Gastroesophageal sphincter (tissue), 4 donors: ENCODE results near the gene HUNK. TPM values are rescaled to one million over a fixed set of nuclear protein-coding genes. Genes with fewer than 3 reads are reported as not detected.

Source experiments
- ATAC-seq: fragments of 150-250 bp; one replicate; pipeline ENCODE4 v1.9.1; 2016; ENCODE audit warnings: mild to moderate bottlenecking, moderate library complexity
- H3K27ac ChIP-seq, 4 donors: fragments of 200-600 bp; sonication (generic) in 3 of 4; 1 replicate in 3 of 4; 2 replicates in 1 of 4; pipeline ENCODE4 v1.5.1; 2016 to 2019
- H3K27me3 ChIP-seq: fragments of 200-600 bp; sonication (generic); one replicate; pipeline ENCODE4 v1.5.1; 2019
- H3K36me3 ChIP-seq, 2 donors: fragments of 200-600 bp; sonication (generic); one replicate each; pipeline ENCODE4 v1.5.1; 2019; ENCODE audit warnings: control low read depth in 1 of 2
- H3K4me1 ChIP-seq, 3 donors: fragments of 200-600 bp; sonication (generic); 1 replicate in 2 of 3; 2 replicates in 1 of 3; pipeline ENCODE4 v1.5.1; 2016 to 2019; ENCODE audit warnings: control low read depth in 2 of 3
- H3K4me3 ChIP-seq, 2 donors: fragments of 200-600 bp; sonication (generic); one replicate each; pipeline ENCODE4 v1.5.1; 2019; ENCODE audit warnings: mild to moderate bottlenecking in 1 of 2, moderate library complexity in 1 of 2
- H3K9me3 ChIP-seq, 3 donors: fragments of 200-600 bp; sonication (generic); one replicate each; pipeline ENCODE4 v1.5.1; 2017 to 2019; ENCODE audit warnings: control low read depth in 2 of 3
- EP300 ChIP-seq: sonication (generic); formaldehyde crosslinking; IDR thresholded peaks from one replicate; pipeline ENCODE4 v1.6.1; 2017; ENCODE audit warnings: antibody characterized with exemption, mild to moderate bottlenecking
- POLR2A ChIP-seq, 2 donors: fragments of 450-650 bp; IDR thresholded peaks; one replicate each; pipeline ENCODE4 v1.6.1; 2017; ENCODE audit warnings: antibody characterized with exemption in 2 of 2, mild to moderate bottlenecking in 2 of 2, moderate library complexity in 1 of 2
- POLR2AphosphoS5 ChIP-seq: sonication (generic); formaldehyde crosslinking; IDR thresholded peaks from one replicate; pipeline ENCODE4 v1.6.1; 2017; ENCODE audit warnings: antibody characterized with exemption
- WGBS, 2 donors: methylation state at CpG; one replicate each; pipeline ENCODE4 v1.1.5; 2018; ENCODE audit warnings: low coverage in 1 of 2; 5-methylcytosine and 5-hydroxymethylcytosine counted together
- total RNA-seq, 4 donors: library from RNA; depleted of rRNA; stranded (reverse); fragments of >200 nt; gene quantifications; one replicate each; pipeline ENCODE4 v1.1.0, GENCODE V29; 2016
- TF ChIP-seq, protein P1 (sequence below), 4 experiments: fragments of 200-600 bp in 2 of 4; fragments of 450-650 bp in 2 of 4; sonication (generic) in 1 of 4; IDR thresholded peaks; one replicate each; pipeline ENCODE4 v1.5.1; 2017 to 2019; ENCODE audit warnings: antibody characterized with exemption in 4 of 4, mild to moderate bottlenecking in 2 of 4, moderate library complexity in 2 of 4

HUNK gene
- total RNA-seq, 4 donors from 2014 or later: 0.47 to 1.7 (median 0.81) TPM

DNA sequence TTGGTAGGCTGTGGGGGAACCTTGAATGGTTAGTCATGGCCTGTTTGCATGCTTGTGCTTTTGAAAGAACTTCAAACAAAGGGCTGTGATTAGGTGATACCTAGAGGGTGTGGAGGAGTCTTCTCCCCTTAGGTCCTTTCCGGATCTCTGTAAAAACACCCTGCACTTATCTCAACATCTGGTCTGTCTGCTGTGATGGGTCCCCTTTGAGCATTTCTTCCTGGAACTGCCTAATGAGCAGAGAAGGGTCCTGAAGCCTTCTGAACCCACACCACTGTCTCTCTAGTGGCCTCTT, 59.6 kb downstream of the HUNK start:
- H3K27me3 ChIP-seq: no peaks in the 10 kb centered on the region
- no peak for TF ChIP-seq POLR2AphosphoS5
- no peak for TF ChIP-seq POLR2A (IDR thresholded peaks at IDR 0.05)
- TF ChIP-seq, protein P1, sequence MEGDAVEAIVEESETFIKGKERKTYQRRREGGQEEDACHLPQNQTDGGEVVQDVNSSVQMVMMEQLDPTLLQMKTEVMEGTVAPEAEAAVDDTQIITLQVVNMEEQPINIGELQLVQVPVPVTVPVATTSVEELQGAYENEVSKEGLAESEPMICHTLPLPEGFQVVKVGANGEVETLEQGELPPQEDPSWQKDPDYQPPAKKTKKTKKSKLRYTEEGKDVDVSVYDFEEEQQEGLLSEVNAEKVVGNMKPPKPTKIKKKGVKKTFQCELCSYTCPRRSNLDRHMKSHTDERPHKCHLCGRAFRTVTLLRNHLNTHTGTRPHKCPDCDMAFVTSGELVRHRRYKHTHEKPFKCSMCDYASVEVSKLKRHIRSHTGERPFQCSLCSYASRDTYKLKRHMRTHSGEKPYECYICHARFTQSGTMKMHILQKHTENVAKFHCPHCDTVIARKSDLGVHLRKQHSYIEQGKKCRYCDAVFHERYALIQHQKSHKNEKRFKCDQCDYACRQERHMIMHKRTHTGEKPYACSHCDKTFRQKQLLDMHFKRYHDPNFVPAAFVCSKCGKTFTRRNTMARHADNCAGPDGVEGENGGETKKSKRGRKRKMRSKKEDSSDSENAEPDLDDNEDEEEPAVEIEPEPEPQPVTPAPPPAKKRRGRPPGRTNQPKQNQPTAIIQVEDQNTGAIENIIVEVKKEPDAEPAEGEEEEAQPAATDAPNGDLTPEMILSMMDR (IDR thresholded peaks at IDR 0.05): no peak
- no peak for TF ChIP-seq EP300
- no peak overlapping the region for H3K27ac ChIP-seq
- no peak for ATAC-seq
- 80% methylated on average over 1 of the region's 1 CpG for WGBS, 2 donors
- no peaks in the 10 kb centered on the region for H3K4me1 ChIP-seq
- H3K9me3 ChIP-seq: no peaks in the 10 kb centered on the region
- H3K36me3 ChIP-seq: no peaks in the 10 kb centered on the region
- H3K4me3 ChIP-seq: no peak overlapping the region

GRCh38 chr21:31937303-31937702, 64.5 kb downstream of the HUNK start:
- Histone ChIP-seq H3K27ac (no peak overlapping the region), H3K4me1 (no peaks in the 10 kb centered on the region), H3K9me3 (no peaks in the 10 kb centered on the region), H3K4me3 (no peak overlapping the region), H3K27me3 (peaks cover 13% of the 10 kb centered on the region), H3K36me3 (no peaks in the 10 kb centered on the region)
- 76 to 100% methylated on average over 2 of the region's 2 CpGs for WGBS, 2 donors
- TF ChIP-seq EP300 (no peak), POLR2AphosphoS5 (no peak), POLR2A (IDR thresholded peaks at IDR 0.05) (no peak)
- TF ChIP-seq, protein P1 (IDR thresholded peaks at IDR 0.05): no peak
- no peak for ATAC-seq

- H3K27ac ChIP-seq: no peak overlapping the region
- H3K9me3 ChIP-seq: no peaks in the 10 kb centered on the region
- no peaks in the 10 kb centered on the region for H3K4me1 ChIP-seq
- H3K27me3 ChIP-seq: peaks cover 17% of the 10 kb centered on the region
- ATAC-seq: no peak
- H3K4me3 ChIP-seq: no peak overlapping the region
- H3K36me3 ChIP-seq: no peaks in the 10 kb centered on the region
- 77 to 78% methylated on average over 12 to 15 of the region's 15 CpGs for WGBS, 2 donors
- TF ChIP-seq EP300 (no peak), POLR2AphosphoS5 (no peak), POLR2A (IDR thresholded peaks at IDR 0.05) (no peak)
These were observed 65.8 kb downstream of the HUNK start for GRCh38 chr21:31938330-31939301.

GRCh38 chr21:31941694-31942093, 68.9 kb downstream of the HUNK start:
- Histone ChIP-seq H3K9me3 (no peaks in the 10 kb centered on the region), H3K36me3 (no peaks in the 10 kb centered on the region), H3K4me3 (no peak overlapping the region), H3K27ac (no peak overlapping the region), H3K4me1 (peaks cover 0 to 7% (median 0%) of the 10 kb centered on the region in 3 donors), H3K27me3 (peaks cover 17% of the 10 kb centered on the region)
- WGBS, 2 donors: 76 to 86% methylated on average over 3 of the region's 6 CpGs
- ATAC-seq: no peak
- TF ChIP-seq, protein P1 (IDR thresholded peaks at IDR 0.05): no peak
- no peak for TF ChIP-seq EP300
- no peak for TF ChIP-seq POLR2A (IDR thresholded peaks at IDR 0.05)
- no peak for TF ChIP-seq POLR2AphosphoS5

DNA sequence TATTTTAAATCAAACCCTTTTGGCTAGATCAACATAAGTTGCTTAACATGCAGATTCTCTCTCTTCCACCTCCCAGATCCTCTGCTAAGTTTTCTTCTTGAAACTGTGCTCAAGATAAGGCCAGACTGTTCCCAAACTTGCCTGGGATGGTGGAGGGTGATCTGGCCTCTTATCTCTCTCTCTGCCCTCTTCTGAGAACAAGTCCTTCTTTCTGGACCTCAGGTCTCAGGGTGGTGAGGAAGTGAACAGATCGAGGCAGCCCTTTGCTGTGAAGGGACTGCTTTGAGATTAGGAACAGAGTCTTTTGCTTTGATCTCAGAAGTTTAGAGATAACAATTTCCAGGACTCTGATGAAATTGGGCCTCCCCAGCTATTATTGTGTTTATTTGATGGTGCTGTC, 70.7 kb downstream of the HUNK start:
- 50% methylated on average over 1 of the region's 1 CpG; no CpG with 5 or more reads in 1 of the 2 donors for WGBS, 2 donors
- TF ChIP-seq, protein P1 (IDR thresholded peaks at IDR 0.05): no peak
- TF ChIP-seq POLR2A (IDR thresholded peaks at IDR 0.05): no peak
- TF ChIP-seq POLR2AphosphoS5: no peak
- TF ChIP-seq EP300: no peak
- no peak for ATAC-seq
- Histone ChIP-seq H3K4me3 (no peak overlapping the region), H3K9me3 (no peaks in the 10 kb centered on the region), H3K27ac (no peak overlapping the region), H3K4me1 (peaks cover 0 to 7% (median 0%) of the 10 kb centered on the region in 3 donors), H3K27me3 (peaks cover 17% of the 10 kb centered on the region), H3K36me3 (no peaks in the 10 kb centered on the region)
